CD4-positive, alpha-beta T cell (primary cell): ENCODE data around the gene B4GALT1. TPM values are rescaled to one million over a fixed set of nuclear protein-coding genes. Genes with fewer than 3 reads are reported as not detected.

Experiments used
- ATAC-seq: fragments of 200-7000 bp; cut with Tn5 transposase; one replicate; pipeline ENCODE4 v1.10.0; 2022; ENCODE audit warnings: mild to moderate bottlenecking; ENCODE audit not compliant: poor library complexity
- CTCF ChIA-PET: fragments of 350-600 bp; sonication (Branson Sonifier 250); formaldehyde crosslinking; loops from one replicate; lab custom pipeline; 2021; ENCODE audit warnings: antibody characterized with exemption, inconsistent platforms; lab: Charles Lee
- POLR2A ChIA-PET: fragments of 350-600 bp; sonication (Branson Sonifier 250); formaldehyde crosslinking; loops from one replicate; lab custom pipeline; 2021; ENCODE audit warnings: antibody characterized with exemption, inconsistent platforms; lab: Charles Lee
- DNase-seq, 14 experiments: peaks; one replicate each; pipeline ENCODE4 v3.0.0-alpha.2; 2013 to 2020; ENCODE audit warnings: mixed read lengths in 2 of 14
- H3K27ac ChIP-seq, 2 donors: one replicate each; pipeline versions ENCODE4 v1.5.1 to v1.7.0; 2013; ENCODE audit warnings: low read length in 2 of 2, low read depth in 1 of 2, mild to moderate bottlenecking in 1 of 2
- H3K27me3 ChIP-seq, 2 experiments: 1 replicate in 1 of 2; 2 replicates in 1 of 2; pipeline versions ENCODE4 v1.6.1 to v1.7.0; 2013; ENCODE audit warnings: low read length in 2 of 2, control low read depth in 1 of 2, mild to moderate bottlenecking in 1 of 2, moderate library complexity in 1 of 2; ENCODE audit not compliant: insufficient read depth in 2 of 2, control insufficient read depth in 1 of 2
- H3K36me3 ChIP-seq: one replicate; pipeline ENCODE4 v1.6.1; 2013; ENCODE audit warnings: low read length, control low read depth; ENCODE audit not compliant: insufficient read depth
- H3K4me1 ChIP-seq: one replicate; pipeline ENCODE4 v1.6.1; 2013; ENCODE audit warnings: low read length, control low read depth; ENCODE audit not compliant: insufficient read depth
- H3K4me3 ChIP-seq: one replicate; pipeline ENCODE4 v1.5.1; 2013; ENCODE audit warnings: mild to moderate bottlenecking, low read length, moderate library complexity
- H3K9me3 ChIP-seq, 2 experiments: 1 replicate in 1 of 2; 2 replicates in 1 of 2; pipeline versions ENCODE4 v1.6.1 to v1.7.0; 2013; ENCODE audit warnings: low read length in 2 of 2, mild to moderate bottlenecking in 2 of 2, control low read depth in 1 of 2, moderate library complexity in 1 of 2; ENCODE audit not compliant: control insufficient read depth in 1 of 2, insufficient read depth in 1 of 2
- H3K27ac Mint-ChIP-seq: one replicate; pipeline ENCODE4 v1.8.0; 2020; ENCODE audit warnings: mixed read lengths
- H3K27me3 Mint-ChIP-seq: one replicate; pipeline ENCODE4 v1.8.0; 2021; ENCODE audit warnings: mixed read lengths
- H3K36me3 Mint-ChIP-seq: one replicate; pipeline ENCODE4 v1.8.0; 2021; ENCODE audit warnings: low read depth, mixed read lengths
- H3K4me1 Mint-ChIP-seq: one replicate; pipeline ENCODE4 v1.8.0; 2021; ENCODE audit warnings: low read depth, mixed read lengths
- H3K4me3 Mint-ChIP-seq: one replicate; pipeline ENCODE4 v1.8.0; 2020; ENCODE audit warnings: mild to moderate bottlenecking, mixed read lengths
- H3K9me3 Mint-ChIP-seq: one replicate; pipeline ENCODE4 v1.8.0; 2020; ENCODE audit warnings: mixed read lengths
- intact Hi-C, 2 experiments: fragments of 100-400 bp; cut with DNase I in 1 of 2; cut with micrococcal nuclease in 1 of 2; formaldehyde crosslinking; loops; one replicate each; pipeline versions ENCODE4 v1.15.1 to v1.9.0; 2023 to 2025; cut with DNase I, micrococcal nuclease
- total RNA-seq, 174 experiments: library from RNA in 2 of 174; stranded (reverse) in 2 of 174; gene quantifications; one replicate each; pipeline ENCODE4 v1.2.3 and lab custom pipeline; 2021 to 2026
- TF ChIP-seq, protein P1 (sequence below): fragments of 200-600 bp; IDR thresholded peaks from one replicate; pipeline ENCODE4 v1.8.0; 2022; ENCODE audit warnings: antibody characterized with exemption, mild to moderate bottlenecking

The B4GALT1 gene
- total RNA-seq, 2 experiments from 2014 or later: 74.7 to 77.0 TPM

- ATAC-seq (no peak), DNase-seq (peak in 1 of 14 experiments; percentile 21)
- no peaks in the 10 kb centered on the region for H3K36me3 ChIP-seq
- H3K4me3 ChIP-seq: no peak overlapping the region
- POLR2A ChIA-PET: no interaction called here
- no peaks in the 10 kb centered on the region for H3K9me3 Mint-ChIP-seq
- intact Hi-C loops: loop anchor here in 1 of 2 experiments (2.0 kb wide), 1 partner anchor 17 kb away; no protein-coding TSS in a partner anchor
- H3K27ac ChIP-seq: no peak overlapping the region
- no peaks in the 10 kb centered on the region for H3K27me3 ChIP-seq
- no peaks in the 10 kb centered on the region for H3K27me3 Mint-ChIP-seq
- peaks cover 5% of the 10 kb centered on the region for H3K36me3 Mint-ChIP-seq
- no peak overlapping the region for H3K27ac Mint-ChIP-seq
- H3K4me1 ChIP-seq: peaks cover 78% of the 10 kb centered on the region
- no peaks in the 10 kb centered on the region for H3K9me3 ChIP-seq
- peaks cover 81% of the 10 kb centered on the region for H3K4me1 Mint-ChIP-seq
- TF ChIP-seq, protein P1, sequence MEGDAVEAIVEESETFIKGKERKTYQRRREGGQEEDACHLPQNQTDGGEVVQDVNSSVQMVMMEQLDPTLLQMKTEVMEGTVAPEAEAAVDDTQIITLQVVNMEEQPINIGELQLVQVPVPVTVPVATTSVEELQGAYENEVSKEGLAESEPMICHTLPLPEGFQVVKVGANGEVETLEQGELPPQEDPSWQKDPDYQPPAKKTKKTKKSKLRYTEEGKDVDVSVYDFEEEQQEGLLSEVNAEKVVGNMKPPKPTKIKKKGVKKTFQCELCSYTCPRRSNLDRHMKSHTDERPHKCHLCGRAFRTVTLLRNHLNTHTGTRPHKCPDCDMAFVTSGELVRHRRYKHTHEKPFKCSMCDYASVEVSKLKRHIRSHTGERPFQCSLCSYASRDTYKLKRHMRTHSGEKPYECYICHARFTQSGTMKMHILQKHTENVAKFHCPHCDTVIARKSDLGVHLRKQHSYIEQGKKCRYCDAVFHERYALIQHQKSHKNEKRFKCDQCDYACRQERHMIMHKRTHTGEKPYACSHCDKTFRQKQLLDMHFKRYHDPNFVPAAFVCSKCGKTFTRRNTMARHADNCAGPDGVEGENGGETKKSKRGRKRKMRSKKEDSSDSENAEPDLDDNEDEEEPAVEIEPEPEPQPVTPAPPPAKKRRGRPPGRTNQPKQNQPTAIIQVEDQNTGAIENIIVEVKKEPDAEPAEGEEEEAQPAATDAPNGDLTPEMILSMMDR: no peak
- peak overlapping the region; percentile 30 for H3K4me3 Mint-ChIP-seq
- CTCF ChIA-PET: no interaction called here
Observed at GRCh38 chr9:33147416-33148169, 19.5 kb downstream of the B4GALT1 start.

DNA sequence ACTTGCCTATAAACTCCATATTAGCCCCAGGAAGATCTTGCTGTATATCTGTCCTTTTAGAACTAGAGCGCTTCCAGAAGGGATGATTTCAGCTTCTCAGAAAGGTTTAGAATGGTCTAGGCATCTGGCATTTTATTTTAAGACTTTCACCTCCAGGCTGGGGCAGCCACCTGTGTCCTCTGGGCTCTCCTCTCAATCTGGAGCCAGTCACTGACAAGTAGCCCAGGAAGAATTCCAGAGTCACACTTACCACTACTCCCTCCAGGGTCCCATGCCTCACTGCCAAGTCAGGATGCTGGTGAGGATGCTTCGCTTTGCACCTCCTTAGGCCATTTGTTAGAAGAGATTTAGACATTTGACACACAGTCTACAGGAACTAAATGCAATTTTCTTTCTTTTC lies 20.8 kb downstream of the B4GALT1 start:
- TF ChIP-seq, protein P1: no peak
- no peaks in the 10 kb centered on the region for H3K27me3 ChIP-seq
- Mint-ChIP-seq H3K27me3 (no peaks in the 10 kb centered on the region), H3K4me3 (no peak overlapping the region), H3K36me3 (peaks cover 5% of the 10 kb centered on the region), H3K9me3 (no peaks in the 10 kb centered on the region), H3K27ac (no peak overlapping the region), H3K4me1 (peaks cover 81% of the 10 kb centered on the region)
- no peaks in the 10 kb centered on the region for H3K9me3 ChIP-seq
- no peaks in the 10 kb centered on the region for H3K36me3 ChIP-seq
- intact Hi-C loops: no loop called here
- H3K4me1 ChIP-seq: peaks cover 80% of the 10 kb centered on the region
- no peak overlapping the region for H3K27ac ChIP-seq
- ChIA-PET POLR2A (interaction anchor here (1.4 to 2.0 kb wide), 2 partner anchors 14 to 21 kb away, joined by 3 to 6 read pairs; partner anchors contain the start of gene B4GALT1), CTCF (no interaction called here)
- ATAC-seq (no peak), DNase-seq (no peak)
- H3K4me3 ChIP-seq: no peak overlapping the region

- ChIA-PET CTCF (no interaction called here), POLR2A (interaction anchor here (0.8 to 1.2 kb wide), 3 partner anchors 10 to 128 kb away, joined by 3 to 4 read pairs (median 3); no protein-coding TSS in a partner anchor)
- ATAC-seq (no peak), DNase-seq (peak in 1 of 14 experiments; percentile 12)
- no peaks in the 10 kb centered on the region for H3K9me3 ChIP-seq
- H3K4me3 ChIP-seq: no peak overlapping the region
- H3K36me3 ChIP-seq: no peaks in the 10 kb centered on the region
- Mint-ChIP-seq H3K9me3 (no peaks in the 10 kb centered on the region), H3K27me3 (no peaks in the 10 kb centered on the region), H3K4me1 (peaks cover 83% of the 10 kb centered on the region), H3K4me3 (peak overlapping the region; percentile 42), H3K36me3 (peaks cover 5% of the 10 kb centered on the region), H3K27ac (peak overlapping the region; percentile 85)
- H3K27me3 ChIP-seq: no peaks in the 10 kb centered on the region
- TF ChIP-seq, protein P1: no peak
- peak overlapping the region in 1 of 2 donors; percentile 40 for H3K27ac ChIP-seq
- H3K4me1 ChIP-seq: peaks cover 89% of the 10 kb centered on the region
- intact Hi-C loops: no loop called here
Observed at GRCh38 chr9:33144551-33144950, 22.6 kb downstream of the B4GALT1 start.
